Transverse colon (tissue), 4 donors: ENCODE measurements around the gene ECEL1.

Source experiments
- POLR2AphosphoS5 ChIP-seq, 3 donors: sonication (generic); formaldehyde crosslinking; IDR thresholded peaks; one replicate each; pipeline ENCODE4 v1.6.1; 2016; ENCODE audit warnings: antibody characterized with exemption in 3 of 3
- TF ChIP-seq, protein P1 (sequence below), 5 experiments: fragments of 200-600 bp in 3 of 5; fragments of 450-650 bp in 2 of 5; sonication (generic) in 3 of 5; IDR thresholded peaks; 1 replicate in 2 of 5; 2 replicates in 3 of 5; pipeline ENCODE4 v1.5.1; 2016 to 2017; ENCODE audit warnings: antibody characterized with exemption in 5 of 5, inconsistent platforms in 3 of 5, mild to moderate bottlenecking in 2 of 5, moderate library complexity in 1 of 5

DNA sequence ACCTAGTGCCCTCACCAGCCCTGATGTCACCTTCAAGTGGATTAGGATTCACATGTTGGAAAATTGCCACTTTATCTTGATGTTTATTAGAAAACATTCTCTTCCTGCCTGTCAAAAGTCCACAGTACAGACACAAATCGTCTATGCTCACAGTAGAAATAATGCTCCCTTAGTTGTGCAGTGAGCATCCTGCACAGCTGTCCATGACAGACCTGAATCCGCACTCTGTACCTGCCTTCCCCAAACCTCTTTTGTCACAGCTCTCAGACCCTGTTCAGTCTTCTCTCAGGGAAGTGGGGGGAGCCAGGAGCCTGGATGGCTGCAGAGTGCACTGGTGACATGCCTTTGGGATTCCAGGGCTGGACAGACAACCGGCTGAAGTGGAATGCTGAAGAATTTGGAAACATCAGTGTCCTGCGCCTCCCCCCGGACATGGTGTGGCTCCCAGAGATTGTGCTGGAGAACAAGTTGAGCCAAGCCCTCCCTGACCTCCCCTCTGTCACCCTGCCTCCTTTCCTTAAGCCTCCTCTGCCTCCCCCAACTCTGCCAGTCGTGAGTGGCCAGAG is 40.4 kb upstream of the ECEL1 start:
- TF ChIP-seq, protein P1, sequence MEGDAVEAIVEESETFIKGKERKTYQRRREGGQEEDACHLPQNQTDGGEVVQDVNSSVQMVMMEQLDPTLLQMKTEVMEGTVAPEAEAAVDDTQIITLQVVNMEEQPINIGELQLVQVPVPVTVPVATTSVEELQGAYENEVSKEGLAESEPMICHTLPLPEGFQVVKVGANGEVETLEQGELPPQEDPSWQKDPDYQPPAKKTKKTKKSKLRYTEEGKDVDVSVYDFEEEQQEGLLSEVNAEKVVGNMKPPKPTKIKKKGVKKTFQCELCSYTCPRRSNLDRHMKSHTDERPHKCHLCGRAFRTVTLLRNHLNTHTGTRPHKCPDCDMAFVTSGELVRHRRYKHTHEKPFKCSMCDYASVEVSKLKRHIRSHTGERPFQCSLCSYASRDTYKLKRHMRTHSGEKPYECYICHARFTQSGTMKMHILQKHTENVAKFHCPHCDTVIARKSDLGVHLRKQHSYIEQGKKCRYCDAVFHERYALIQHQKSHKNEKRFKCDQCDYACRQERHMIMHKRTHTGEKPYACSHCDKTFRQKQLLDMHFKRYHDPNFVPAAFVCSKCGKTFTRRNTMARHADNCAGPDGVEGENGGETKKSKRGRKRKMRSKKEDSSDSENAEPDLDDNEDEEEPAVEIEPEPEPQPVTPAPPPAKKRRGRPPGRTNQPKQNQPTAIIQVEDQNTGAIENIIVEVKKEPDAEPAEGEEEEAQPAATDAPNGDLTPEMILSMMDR (IDR thresholded peaks at IDR 0.05) = no peak
- TF ChIP-seq POLR2AphosphoS5 (IDR thresholded peaks at IDR 0.05) = no peak
